SK-N-SH (cell line): ENCODE results near the gene RAB4A.

Experiments used
- CTCF ChIP-seq: fragments of 200-600 bp; sonication (generic); IDR thresholded peaks from 2 replicates; pipeline ENCODE4 v1.6.1; 2017; ENCODE audit warnings: antibody characterized with exemption, mild to moderate bottlenecking, moderate library complexity
- EP300 ChIP-seq, 2 experiments: IDR thresholded peaks; 2 replicates each; pipeline versions ENCODE4 v1.4.0 to v1.6.1; 2012; ENCODE audit warnings: borderline replicate concordance in 1 of 2, low read depth in 1 of 2, low read length in 1 of 2
- EZH2phosphoT487 ChIP-seq: fragments of 200-600 bp; sonication (generic); IDR thresholded peaks from 2 replicates; pipeline ENCODE4 v1.6.1; 2017; ENCODE audit warnings: low read depth, mixed run types, mild to moderate bottlenecking, antibody characterized with exemption, moderate library complexity, borderline replicate concordance
- POLR2AphosphoS5 ChIP-seq: IDR thresholded peaks from 2 replicates; pipeline ENCODE4 v1.6.1; 2012; ENCODE audit warnings: low read depth, low read length
- RCOR1 ChIP-seq: fragments of 150-350 bp; IDR thresholded peaks from 2 replicates; pipeline ENCODE4 v1.6.1; 2017; ENCODE audit warnings: antibody characterized with exemption, low read length

GRCh38 chr1:229264487-229264886 lies 6.4 kb upstream of the RAB4A start:
- TF ChIP-seq EZH2phosphoT487: no peak
- TF ChIP-seq CTCF: no peak
- no peak for TF ChIP-seq POLR2AphosphoS5
- TF ChIP-seq EP300 (IDR thresholded peaks at IDR 0.05; ENCODE audit: borderline replicate concordance in 1 of 2, low read depth in 1 of 2, low read length in 1 of 2): no peak
- TF ChIP-seq RCOR1: no peak
